Measurements from ENCODE around the gene TECR.

DNA sequence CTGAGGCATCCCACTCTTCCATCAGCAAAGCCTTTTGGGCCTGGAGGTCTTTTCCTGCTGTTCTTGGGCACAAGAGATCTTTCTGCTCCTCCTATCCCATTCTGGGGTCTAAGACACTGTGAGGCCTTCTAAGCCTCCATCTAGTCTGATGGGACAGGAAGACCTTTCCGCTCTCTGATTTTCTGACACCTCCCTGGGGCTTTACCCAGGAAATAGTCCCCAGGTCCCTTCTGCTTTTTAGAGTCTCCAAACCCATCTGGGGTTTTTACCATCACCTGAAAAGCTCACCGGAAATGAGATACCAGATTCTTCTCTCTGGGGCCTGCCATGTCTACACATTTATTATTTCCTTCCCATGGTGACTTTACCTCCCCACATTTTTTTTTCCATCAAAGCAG, 74.6 kb downstream of the TECR start:
- TF ChIP-seq, protein P1, sequence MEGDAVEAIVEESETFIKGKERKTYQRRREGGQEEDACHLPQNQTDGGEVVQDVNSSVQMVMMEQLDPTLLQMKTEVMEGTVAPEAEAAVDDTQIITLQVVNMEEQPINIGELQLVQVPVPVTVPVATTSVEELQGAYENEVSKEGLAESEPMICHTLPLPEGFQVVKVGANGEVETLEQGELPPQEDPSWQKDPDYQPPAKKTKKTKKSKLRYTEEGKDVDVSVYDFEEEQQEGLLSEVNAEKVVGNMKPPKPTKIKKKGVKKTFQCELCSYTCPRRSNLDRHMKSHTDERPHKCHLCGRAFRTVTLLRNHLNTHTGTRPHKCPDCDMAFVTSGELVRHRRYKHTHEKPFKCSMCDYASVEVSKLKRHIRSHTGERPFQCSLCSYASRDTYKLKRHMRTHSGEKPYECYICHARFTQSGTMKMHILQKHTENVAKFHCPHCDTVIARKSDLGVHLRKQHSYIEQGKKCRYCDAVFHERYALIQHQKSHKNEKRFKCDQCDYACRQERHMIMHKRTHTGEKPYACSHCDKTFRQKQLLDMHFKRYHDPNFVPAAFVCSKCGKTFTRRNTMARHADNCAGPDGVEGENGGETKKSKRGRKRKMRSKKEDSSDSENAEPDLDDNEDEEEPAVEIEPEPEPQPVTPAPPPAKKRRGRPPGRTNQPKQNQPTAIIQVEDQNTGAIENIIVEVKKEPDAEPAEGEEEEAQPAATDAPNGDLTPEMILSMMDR (IDR thresholded peaks at IDR 0.05): no peak
- TF ChIP-seq EP300 (IDR thresholded peaks at IDR 0.05; ENCODE audit: low read depth): no peak
- no peak for TF ChIP-seq POLR2A (IDR thresholded peaks at IDR 0.05)
- TF ChIP-seq POLR2AphosphoS5 (IDR thresholded peaks at IDR 0.05): no peak
